ENCODE measurements around the gene PPP6R3.

Gene PPP6R3

DNA sequence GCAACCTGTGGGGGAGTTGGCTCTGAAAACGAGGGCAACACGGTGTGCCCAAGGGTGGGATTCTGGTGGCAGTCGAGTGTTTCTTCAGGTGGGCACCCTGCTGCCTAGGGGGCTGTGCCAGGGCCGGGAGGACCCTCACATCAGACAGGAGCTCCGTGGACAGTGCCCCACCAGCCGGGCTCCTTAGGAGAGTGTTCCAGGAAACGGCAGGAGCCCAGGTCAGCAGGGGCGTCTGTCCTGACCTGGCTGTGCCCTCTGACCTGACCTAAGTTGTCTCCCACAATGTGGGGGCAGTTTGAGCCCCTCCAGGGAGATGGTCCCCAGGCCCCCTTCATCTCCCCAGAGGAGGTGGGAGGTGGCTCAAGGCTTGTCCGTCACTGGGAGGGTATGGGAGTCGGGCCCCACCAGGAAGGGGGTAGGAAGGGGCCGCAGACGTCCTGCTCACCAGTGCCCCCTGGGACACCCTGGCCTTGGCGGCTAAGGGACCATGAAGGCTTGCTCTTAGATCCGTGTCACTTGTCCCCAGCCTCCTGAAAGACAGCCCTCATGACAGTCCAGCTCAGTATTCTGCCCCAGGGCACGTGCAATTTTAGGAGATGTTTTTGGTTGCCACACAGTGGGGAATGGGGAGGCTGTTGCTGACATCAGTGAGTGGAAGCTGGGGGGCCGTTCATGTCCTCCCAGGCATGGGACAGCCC is 191.6 kb downstream of the PPP6R3 start:
- DNase-seq (ENCODE audit: low spot score), result no peak

DNA sequence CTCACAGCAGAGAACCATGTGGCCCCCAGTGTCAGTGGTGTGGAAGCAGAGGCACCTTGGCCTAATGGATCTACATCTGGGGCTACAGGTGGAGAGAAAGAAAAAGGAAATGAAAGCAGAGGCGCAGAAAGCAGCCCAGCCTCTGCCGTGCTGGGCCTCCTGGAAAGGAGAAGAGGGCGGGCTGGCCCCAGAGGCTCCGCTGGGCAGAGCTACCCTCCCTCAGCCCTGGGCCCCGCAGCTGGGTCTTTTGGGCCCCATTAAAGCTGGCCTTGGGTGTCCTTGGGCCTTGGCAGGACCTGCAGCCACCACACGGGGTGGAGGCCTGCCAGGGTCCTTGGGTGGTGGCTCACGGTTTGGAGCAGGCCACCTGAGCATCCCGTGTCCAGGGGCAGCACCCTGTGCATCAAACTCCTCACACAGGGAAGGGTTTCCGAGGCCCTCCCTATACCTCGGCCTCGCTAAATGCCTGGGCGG is 192.2 kb downstream of the PPP6R3 start:
- DNase-seq (ENCODE audit: low spot score), result no peak

DNA sequence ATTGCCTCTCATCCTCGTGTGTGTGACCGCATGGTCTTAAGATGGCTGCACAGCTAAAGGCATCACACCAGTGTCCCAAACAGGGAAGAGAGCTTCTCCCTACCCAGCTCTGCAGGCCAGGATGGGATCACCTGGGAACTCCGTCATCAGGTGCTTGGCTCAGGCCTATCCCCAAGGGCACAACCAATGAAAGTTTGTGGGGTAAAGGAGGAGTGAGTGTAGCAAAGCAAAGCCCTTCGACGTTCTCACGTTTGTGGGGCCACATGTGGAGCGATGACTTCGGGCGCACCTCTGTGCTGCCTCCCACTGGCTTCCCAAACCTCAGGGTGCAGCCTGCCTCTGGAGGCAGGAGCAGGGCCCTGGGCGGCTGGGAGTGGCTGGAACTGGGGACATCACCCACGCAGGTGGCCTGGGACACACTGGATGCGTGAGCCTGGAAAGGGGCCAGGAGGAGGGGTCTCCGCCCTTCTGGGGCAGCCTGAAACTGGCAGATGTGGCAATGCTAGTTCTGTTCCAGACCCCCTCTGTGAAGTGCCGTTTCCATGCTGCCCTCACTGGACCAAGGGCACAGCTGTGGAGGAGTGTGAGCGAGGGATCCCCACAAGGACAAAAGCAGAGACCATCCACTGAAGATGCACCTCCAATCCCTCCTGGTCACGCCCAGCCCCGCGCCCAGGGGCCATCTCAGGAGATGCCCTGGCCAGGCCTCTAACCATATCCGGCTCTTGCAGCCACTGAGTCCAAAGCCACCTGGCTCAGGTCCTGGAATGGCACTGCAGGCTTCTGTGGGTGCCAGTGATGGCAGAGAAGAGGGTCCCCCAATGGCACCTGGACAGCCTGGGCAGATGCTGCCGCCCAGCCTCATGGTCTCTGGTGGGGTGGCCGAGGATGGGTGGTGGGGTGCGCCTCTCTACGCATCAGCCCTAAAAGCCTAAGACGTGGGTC is 193.2 kb downstream of the PPP6R3 start:
- DNase-seq (ENCODE audit: low spot score), result no peak

DNA sequence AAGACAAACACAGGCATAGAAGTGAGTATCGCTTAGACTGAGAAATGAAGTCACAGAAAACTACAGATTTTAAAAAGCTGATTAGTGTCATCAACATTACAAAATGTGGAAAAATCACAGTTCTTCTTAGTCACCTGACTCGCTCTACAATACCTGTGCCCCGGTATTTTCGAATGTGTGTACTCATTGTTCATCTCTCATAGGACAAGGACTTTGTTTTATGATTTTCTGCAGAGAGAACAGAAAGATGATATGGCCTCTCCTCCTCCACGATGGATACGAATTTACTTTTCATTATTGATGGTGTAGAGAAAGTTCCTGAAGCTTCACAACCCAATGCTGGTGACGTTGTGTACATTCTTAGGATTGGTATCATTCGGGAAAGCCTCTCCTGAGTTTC is 194.4 kb downstream of the PPP6R3 start:
- no peak for DNase-seq (ENCODE audit: low spot score)

DNA sequence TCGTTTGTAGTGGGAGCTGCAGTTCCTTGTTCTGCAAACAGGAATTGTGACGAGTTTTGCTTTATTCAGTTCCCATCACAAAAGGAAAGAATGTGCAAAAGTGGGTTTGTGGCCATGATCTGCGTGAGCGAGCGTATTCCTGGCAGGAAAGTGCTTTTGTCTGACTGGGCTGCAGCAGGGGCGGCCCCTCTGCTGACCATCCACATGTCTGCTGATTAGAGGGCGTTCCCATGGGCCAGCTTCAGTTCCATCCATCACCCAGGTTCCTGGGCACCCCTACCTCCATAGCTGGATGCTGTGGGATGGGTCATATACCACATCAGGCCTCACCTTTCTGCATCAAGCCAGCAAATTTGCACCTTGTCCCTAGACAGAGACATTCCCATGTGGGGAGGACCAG is 194.9 kb downstream of the PPP6R3 start:
- DNase-seq (ENCODE audit: low spot score), result no peak

DNA sequence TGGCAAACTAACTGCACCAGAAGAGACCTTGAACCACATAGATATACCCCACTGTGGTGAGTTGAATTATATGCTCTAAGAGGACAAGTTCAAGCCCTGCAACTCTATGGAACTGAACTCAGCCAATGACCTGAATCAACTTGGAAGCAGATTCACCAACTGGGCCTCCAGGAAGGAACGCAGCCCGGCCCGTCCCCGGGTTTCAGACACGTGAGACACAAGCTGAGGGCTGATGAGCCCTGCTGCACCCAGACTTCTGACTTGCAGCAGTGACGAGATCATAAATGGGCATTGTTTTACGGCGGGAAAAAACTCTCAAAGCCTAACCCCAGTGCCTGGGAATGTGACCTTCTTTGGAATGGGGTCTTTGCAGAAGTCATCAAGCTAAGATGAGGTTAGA is 195.3 kb downstream of the PPP6R3 start:
- DNase-seq (ENCODE audit: low spot score), result no peak

DNA sequence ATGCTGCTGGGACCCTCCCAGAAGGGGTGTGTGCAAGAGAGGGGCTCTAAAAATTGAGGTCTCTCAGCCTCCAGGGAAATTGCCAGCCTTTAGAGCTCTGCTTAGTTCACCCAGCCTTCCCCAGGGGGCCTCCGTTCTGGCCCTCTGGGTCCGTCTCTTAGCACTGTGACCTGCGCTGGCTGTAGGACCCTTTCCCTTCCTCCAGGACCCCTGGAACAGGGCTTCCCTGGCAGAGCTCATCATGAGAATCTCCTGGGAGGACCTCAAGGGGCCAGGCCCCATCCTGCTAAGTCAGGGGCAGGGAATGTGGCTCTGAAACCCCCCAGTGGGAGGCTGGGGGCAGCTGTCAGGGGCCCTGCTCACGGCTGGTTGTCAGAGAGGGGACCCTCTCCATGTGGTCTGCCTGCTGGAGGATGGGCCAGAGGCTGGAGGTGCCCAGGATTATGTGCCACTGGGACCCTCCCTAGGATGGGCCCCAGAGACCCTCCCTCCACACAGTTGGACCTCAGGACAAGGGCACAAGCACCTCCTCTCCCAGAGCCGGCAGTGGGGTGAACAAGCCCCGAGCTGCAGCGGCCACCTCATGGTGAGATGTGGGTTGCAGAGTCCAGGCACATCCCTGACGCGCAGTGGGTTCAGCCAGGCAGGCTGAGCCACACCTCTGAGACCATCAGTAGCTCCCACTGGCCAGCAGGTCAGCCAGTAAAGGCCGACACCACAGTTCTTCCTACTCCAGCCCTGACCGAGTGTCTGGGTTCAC is 196.6 kb downstream of the PPP6R3 start:
- no peak for DNase-seq (ENCODE audit: low spot score)

DNA sequence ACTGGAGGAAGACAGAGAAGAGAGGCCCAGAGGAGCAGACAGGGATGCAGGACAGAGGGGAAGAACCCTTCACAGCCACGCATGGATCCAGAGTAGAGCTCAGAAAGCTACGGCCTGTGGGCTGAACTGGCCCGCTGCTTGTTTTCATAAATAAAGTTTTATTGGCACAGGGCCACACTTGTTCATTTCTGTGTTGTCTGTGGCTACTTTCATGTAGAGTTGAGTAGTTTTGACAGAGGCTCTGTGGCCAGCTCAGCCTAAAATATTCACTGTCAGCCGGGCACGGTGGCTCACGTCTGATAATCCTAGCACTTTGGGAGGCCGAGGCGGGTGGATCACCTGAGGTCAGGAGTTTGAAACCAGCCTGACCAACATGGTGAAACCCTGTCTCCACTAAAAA is 197.5 kb downstream of the PPP6R3 start:
- DNase-seq (ENCODE audit: low spot score), result no peak

DNA sequence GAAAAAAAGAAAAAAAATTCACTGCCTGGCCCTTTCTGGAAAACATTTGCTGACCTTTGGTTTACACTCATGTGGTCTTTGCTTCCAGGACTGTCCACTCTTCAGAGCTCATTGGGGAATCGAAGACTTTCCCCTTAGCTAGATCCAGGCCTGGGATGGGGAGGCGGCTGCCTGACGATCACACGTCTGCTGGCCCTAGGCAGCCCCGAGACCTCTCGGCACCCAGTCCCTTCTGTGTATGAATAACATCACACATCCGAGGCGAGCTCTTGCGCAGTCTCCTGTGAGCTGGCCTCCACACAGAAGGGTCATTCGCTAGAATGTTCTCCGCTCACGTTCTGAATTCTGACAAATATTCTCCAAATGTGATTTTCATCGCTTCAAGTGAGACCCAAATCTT is 198.1 kb downstream of the PPP6R3 start:
- DNase-seq (ENCODE audit: low spot score), result no peak

DNA sequence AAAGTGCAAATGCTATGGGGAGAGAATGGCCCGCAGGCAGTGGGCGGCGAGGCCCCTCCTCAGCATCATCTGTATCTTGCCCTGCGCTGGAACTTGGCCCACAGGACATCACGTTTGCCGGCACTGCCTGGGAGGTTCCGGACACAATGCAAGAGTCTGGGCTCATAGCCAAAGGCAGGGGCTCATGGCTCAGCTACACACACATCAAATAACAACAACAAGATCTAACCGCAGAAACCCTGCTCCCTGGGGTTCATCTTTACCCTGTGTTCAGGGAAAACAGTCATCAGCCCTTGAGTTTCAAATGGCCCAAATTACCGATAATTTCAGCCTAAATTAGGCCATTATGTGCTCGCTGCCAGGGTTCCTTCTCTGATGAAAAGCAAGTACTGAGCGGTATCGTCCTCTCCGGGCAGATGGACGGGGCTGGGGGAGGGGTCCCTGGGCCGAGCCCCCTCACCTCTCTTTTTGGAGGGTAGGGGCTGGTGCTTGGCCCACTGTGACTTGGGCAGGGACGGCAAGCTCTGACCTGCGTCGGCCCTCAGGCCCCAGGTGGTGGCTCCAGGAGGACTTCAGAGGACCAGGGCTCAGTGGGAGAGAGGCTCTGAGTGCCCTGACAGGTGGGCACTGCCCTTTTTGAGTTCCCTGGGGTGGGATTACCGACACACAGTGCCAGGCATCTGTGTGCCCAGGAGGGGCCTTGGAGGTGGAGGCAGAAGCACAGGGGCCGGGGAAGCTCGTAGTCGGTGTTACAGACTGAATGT is 198.8 kb downstream of the PPP6R3 start:
- no peak for DNase-seq (ENCODE audit: low spot score)

DNA sequence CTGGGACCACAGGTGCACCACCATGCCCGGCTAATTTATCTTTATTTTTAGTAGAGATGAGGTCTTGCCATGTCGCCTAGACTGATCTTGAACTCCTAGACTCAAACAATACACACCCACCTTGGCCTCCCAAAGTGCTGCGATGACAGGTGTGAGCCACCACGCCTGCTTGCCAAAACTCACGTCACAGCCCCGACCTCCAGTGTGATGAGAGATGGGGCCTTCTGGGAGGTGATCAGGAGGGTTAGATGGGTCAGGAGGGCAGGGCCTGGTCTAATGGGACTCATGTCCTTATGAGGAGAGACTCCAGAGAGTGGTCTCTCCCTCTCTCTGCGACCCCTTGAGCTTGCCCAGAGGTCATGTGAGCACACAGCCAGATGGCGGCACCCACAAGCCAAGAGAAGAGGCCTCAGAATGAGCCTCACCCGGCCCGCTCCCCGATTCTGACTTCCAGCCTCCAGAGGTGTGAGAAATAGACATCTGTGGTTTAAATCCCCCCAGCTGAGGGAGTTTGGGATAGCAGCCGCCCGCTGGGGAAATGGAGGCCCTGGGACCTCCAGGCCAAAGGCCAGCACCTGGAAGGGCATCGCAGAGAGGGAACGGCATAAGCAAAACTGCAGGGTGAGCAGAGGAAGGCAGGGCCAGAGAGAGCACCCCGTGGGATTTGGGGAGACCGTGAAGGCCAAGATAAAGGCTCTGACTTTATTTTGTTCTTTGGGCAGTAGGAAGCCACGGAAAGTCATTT is 199.7 kb downstream of the PPP6R3 start:
- no peak for DNase-seq (ENCODE audit: low spot score)

DNA sequence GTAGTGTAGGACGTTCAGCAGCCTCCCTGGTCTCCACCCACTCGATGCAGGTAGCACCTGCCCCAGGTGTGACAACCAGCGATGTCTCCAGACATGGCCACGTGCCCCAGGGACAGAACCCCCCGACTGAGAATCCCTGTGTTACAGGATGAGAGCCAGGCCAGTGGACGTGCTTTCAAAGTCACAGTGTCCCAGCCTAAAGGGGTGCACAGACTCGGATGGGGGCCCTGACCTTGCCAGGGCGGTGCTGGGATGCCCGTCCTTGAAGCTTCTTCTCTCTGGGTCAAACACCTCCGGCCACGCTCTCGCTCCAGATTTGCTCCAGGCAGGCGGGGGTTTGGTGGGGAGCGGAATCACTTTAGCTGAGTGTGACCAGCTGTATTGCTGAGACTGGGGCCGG is 200.5 kb downstream of the PPP6R3 start:
- no peak for DNase-seq (ENCODE audit: low spot score)

DNA sequence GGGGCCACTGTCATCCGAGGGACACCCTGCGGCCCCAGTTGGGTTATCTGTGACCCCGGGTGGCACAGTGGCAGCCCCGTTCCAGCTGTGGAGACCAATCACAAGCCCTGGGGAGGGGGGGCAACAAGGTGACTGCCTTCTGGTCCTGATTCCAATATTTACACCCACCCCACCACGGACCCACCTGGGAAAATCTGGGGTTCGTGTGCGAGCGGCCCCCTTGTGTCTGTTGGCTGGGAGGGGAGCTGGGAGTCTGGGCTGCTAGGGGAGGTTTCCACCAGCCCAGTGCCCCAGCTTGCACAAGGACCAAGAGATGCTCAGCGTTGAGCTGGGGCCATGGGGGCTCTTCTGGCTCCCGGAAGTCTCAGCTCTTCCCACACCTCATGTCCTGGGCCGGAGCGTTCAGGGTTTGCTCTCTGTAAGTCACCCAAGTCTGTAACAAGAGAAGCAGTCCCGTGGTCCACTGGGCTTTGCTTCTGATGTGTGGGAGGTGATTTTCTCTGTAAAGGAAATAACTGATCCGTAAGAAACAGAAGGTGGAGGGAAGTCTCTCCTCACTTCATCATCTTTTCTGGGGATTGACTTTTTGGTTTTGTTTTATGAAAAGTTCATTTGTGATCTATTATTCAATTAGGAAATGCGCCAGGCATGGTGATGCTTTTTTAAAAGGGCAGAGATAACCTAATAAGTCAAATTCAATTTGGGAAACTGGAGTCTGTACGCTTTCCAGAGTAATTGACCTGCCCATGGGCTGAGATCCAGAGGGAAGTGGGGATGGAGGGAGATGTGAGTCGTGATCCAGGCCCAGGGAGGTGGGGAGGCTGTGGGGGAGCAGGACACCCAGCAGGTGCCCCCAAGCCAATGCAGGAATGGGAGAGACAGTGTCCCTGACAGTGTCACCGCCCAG is 201.4 kb downstream of the PPP6R3 start:
- DNase-seq (ENCODE audit: low spot score), result no peak

DNA sequence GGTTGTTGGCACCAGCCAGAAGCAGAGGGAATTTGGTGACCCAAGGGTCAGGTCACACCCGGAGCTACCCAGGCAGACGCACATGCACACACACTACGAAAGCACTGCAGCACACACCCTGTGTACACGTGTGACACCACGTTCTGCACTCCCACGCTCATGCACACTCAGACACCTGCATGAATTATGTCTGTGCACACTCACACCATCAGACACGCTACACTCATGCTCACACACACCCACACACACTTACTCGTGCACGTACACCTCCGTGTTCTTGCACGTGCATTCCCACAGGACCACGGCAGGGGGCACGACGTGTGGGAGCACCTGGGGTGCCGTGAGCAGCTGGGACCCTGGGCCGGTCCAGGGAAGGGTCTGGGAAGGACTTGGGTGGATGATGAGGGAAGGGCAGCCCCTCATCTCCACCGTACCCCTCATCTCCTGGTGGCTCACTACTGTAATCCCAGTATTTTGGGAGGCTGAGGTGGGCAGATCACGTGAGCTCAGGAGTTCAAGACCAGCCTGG is 203.0 kb downstream of the PPP6R3 start:
- no peak for DNase-seq (ENCODE audit: low spot score)

DNA sequence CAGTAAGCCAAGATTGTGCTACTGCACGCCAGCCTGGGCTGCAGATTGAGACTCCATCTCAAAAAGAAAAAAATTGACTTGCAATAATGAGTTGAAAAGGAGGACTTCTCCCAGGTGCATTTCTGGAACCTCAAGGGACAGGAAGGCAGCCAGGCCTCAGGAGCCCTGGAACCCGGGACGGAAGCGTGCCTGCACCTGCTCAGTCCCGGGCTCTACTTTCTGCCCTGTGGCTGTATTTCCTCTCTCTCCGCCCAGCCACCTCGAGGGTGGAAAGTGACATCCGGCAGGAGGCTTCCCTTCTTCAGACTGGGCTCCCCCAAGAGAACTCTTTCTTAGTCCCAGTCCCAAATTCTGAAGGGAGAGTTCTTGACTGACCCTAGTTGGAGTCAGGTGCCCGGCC is 203.6 kb downstream of the PPP6R3 start:
- DNase-seq (ENCODE audit: low spot score), result no peak

DNA sequence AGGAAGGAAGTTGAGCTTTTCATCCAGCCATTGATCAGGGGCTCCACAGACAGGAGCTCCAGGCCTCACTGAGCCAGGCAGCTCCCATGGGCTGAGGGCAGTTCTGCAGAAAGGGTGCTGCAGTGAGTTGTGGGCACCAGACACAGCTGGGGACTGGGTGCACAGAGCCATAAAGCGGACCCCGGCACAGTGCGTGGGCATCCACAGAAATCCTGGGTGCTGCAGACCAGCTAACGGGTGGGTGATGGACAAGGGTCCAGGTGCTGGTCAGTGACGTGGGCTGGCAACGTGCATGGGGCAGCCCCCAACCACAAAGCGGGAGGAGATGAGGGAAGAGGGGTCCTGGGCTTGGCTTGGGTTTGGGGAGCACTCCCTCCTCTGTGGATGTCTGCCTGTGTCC is 204.4 kb downstream of the PPP6R3 start:
- DNase-seq (ENCODE audit: low spot score), result no peak
